ENCODE measurements around the gene FOXP1.
"Not testable (repeated sequence)": the region's sequence is repeated elsewhere in the genome, so short reads cannot be mapped to it uniquely, and the experiment has no call there.

Gene FOXP1

GRCh38 chr3:71541313-71541712 lies 42.2 kb downstream of the FOXP1 start:
- Histone ChIP-seq H3K9ac (ENCODE audit: low read length in 5 of 5) (no peak overlapping the region), H3K27me3 (ENCODE audit: control insufficient read depth in 5 of 5, insufficient read depth in 4 of 5, low read length in 5 of 5) (no peaks in the 10 kb centered on the region), H3K27ac (ENCODE audit: low read depth, low read length) (no peak overlapping the region), H3K4me1 (ENCODE audit: control insufficient read depth in 5 of 5, insufficient read depth in 5 of 5, low read length in 5 of 5) (peaks cover 0 to 18% (median 15%) of the 10 kb centered on the region in 5 donors), H3K9me3 (ENCODE audit: control insufficient read depth in 5 of 5, low read length in 5 of 5) (no peaks in the 10 kb centered on the region), H3K36me3 (ENCODE audit: control insufficient read depth in 5 of 5, insufficient read depth in 5 of 5, low read length in 5 of 5) (no peaks in the 10 kb centered on the region), H3K4me3 (ENCODE audit: low read depth in 1 of 5, low read length in 5 of 5) (no peak overlapping the region)

- no peaks in the 10 kb centered on the region for H3K27me3 ChIP-seq (ENCODE audit: control insufficient read depth in 5 of 5, insufficient read depth in 4 of 5, low read length in 5 of 5)
- H3K9me3 ChIP-seq (ENCODE audit: control insufficient read depth in 5 of 5, low read length in 5 of 5): no peaks in the 10 kb centered on the region
- H3K36me3 ChIP-seq (ENCODE audit: control insufficient read depth in 5 of 5, insufficient read depth in 5 of 5, low read length in 5 of 5): no peaks in the 10 kb centered on the region
- no peak overlapping the region for H3K9ac ChIP-seq (ENCODE audit: low read length in 5 of 5)
- H3K4me3 ChIP-seq (ENCODE audit: low read depth in 1 of 5, low read length in 5 of 5): no peak overlapping the region
- H3K27ac ChIP-seq (ENCODE audit: low read depth, low read length): no peak overlapping the region
- H3K4me1 ChIP-seq (ENCODE audit: control insufficient read depth in 5 of 5, insufficient read depth in 5 of 5, low read length in 5 of 5): peaks cover 0 to 11% (median 6%) of the 10 kb centered on the region in 5 donors
These were observed 46.3 kb downstream of the FOXP1 start for GRCh38 chr3:71537211-71537611.

- Histone ChIP-seq H3K9ac (ENCODE audit: low read length in 5 of 5) (no peak overlapping the region), H3K27me3 (ENCODE audit: control insufficient read depth in 5 of 5, insufficient read depth in 4 of 5, low read length in 5 of 5) (no peaks in the 10 kb centered on the region), H3K4me1 (ENCODE audit: control insufficient read depth in 5 of 5, insufficient read depth in 5 of 5, low read length in 5 of 5) (peaks cover 0 to 10% (median 3%) of the 10 kb centered on the region in 5 donors), H3K27ac (ENCODE audit: low read depth, low read length) (no peak overlapping the region), H3K4me3 (ENCODE audit: low read depth in 1 of 5, low read length in 5 of 5) (no peak overlapping the region), H3K9me3 (ENCODE audit: control insufficient read depth in 5 of 5, low read length in 5 of 5) (no peaks in the 10 kb centered on the region), H3K36me3 (ENCODE audit: control insufficient read depth in 5 of 5, insufficient read depth in 5 of 5, low read length in 5 of 5) (no peaks in the 10 kb centered on the region)
These were observed 47.1 kb downstream of the FOXP1 start for GRCh38 chr3:71536376-71536965.

GRCh38 chr3:71533588-71533987 lies 49.9 kb downstream of the FOXP1 start:
- H3K27ac ChIP-seq (ENCODE audit: low read depth, low read length): no peak overlapping the region
- no peaks in the 10 kb centered on the region for H3K9me3 ChIP-seq (ENCODE audit: control insufficient read depth in 5 of 5, low read length in 5 of 5)
- no peak overlapping the region for H3K4me3 ChIP-seq (ENCODE audit: low read depth in 1 of 5, low read length in 5 of 5)
- peaks cover 0 to 11% (median 3%) of the 10 kb centered on the region in 5 donors for H3K4me1 ChIP-seq (ENCODE audit: control insufficient read depth in 5 of 5, insufficient read depth in 5 of 5, low read length in 5 of 5)
- H3K9ac ChIP-seq (ENCODE audit: low read length in 5 of 5): no peak overlapping the region
- H3K27me3 ChIP-seq (ENCODE audit: control insufficient read depth in 5 of 5, insufficient read depth in 4 of 5, low read length in 5 of 5): no peaks in the 10 kb centered on the region
- H3K36me3 ChIP-seq (ENCODE audit: control insufficient read depth in 5 of 5, insufficient read depth in 5 of 5, low read length in 5 of 5): no peaks in the 10 kb centered on the region

- Histone ChIP-seq H3K27me3 (ENCODE audit: control insufficient read depth in 5 of 5, insufficient read depth in 4 of 5, low read length in 5 of 5) (no peaks in the 10 kb centered on the region), H3K4me3 (ENCODE audit: low read depth in 1 of 5, low read length in 5 of 5) (no peak overlapping the region), H3K27ac (ENCODE audit: low read depth, low read length) (no peak overlapping the region), H3K36me3 (ENCODE audit: control insufficient read depth in 5 of 5, insufficient read depth in 5 of 5, low read length in 5 of 5) (no peaks in the 10 kb centered on the region), H3K9ac (ENCODE audit: low read length in 5 of 5) (no peak overlapping the region), H3K4me1 (ENCODE audit: control insufficient read depth in 5 of 5, insufficient read depth in 5 of 5, low read length in 5 of 5) (peaks cover 0 to 11% (median 3%) of the 10 kb centered on the region in 5 donors), H3K9me3 (ENCODE audit: control insufficient read depth in 5 of 5, low read length in 5 of 5) (no peaks in the 10 kb centered on the region)
These were observed 50.7 kb downstream of the FOXP1 start for GRCh38 chr3:71532639-71533395.

GRCh38 chr3:71530903-71531530 lies 52.5 kb downstream of the FOXP1 start:
- Histone ChIP-seq H3K4me1 (ENCODE audit: control insufficient read depth in 5 of 5, insufficient read depth in 5 of 5, low read length in 5 of 5) (peaks cover 0 to 11% (median 3%) of the 10 kb centered on the region in 5 donors), H3K36me3 (ENCODE audit: control insufficient read depth in 5 of 5, insufficient read depth in 5 of 5, low read length in 5 of 5) (no peaks in the 10 kb centered on the region), H3K9ac (ENCODE audit: low read length in 5 of 5) (no peak overlapping the region), H3K4me3 (ENCODE audit: low read depth in 1 of 5, low read length in 5 of 5) (no peak overlapping the region), H3K9me3 (ENCODE audit: control insufficient read depth in 5 of 5, low read length in 5 of 5) (no peaks in the 10 kb centered on the region), H3K27me3 (ENCODE audit: control insufficient read depth in 5 of 5, insufficient read depth in 4 of 5, low read length in 5 of 5) (no peaks in the 10 kb centered on the region), H3K27ac (ENCODE audit: low read depth, low read length) (no peak overlapping the region)

- Histone ChIP-seq H3K4me1 (ENCODE audit: control insufficient read depth in 5 of 5, insufficient read depth in 5 of 5, low read length in 5 of 5) (peaks cover 0 to 11% (median 3%) of the 10 kb centered on the region in 5 donors), H3K4me3 (ENCODE audit: low read depth in 1 of 5, low read length in 5 of 5) (no peak overlapping the region), H3K9me3 (ENCODE audit: control insufficient read depth in 5 of 5, low read length in 5 of 5) (no peaks in the 10 kb centered on the region), H3K27ac (ENCODE audit: low read depth, low read length) (no peak overlapping the region), H3K36me3 (ENCODE audit: control insufficient read depth in 5 of 5, insufficient read depth in 5 of 5, low read length in 5 of 5) (no peaks in the 10 kb centered on the region), H3K27me3 (ENCODE audit: control insufficient read depth in 5 of 5, insufficient read depth in 4 of 5, low read length in 5 of 5) (no peaks in the 10 kb centered on the region), H3K9ac (ENCODE audit: low read length in 5 of 5) (no peak overlapping the region)
These were observed 54.7 kb downstream of the FOXP1 start for GRCh38 chr3:71528816-71529215.

- not testable (repeated sequence) for H3K27ac ChIP-seq (ENCODE audit: low read depth, low read length); H3K9ac ChIP-seq (ENCODE audit: low read length in 5 of 5); H3K36me3 ChIP-seq (ENCODE audit: control insufficient read depth in 5 of 5, insufficient read depth in 5 of 5, low read length in 5 of 5); H3K27me3 ChIP-seq (ENCODE audit: control insufficient read depth in 5 of 5, insufficient read depth in 4 of 5, low read length in 5 of 5); H3K4me1 ChIP-seq (ENCODE audit: control insufficient read depth in 5 of 5, insufficient read depth in 5 of 5, low read length in 5 of 5); H3K4me3 ChIP-seq (ENCODE audit: low read depth in 1 of 5, low read length in 5 of 5); H3K9me3 ChIP-seq (ENCODE audit: control insufficient read depth in 5 of 5, low read length in 5 of 5)
These were observed 57.1 kb downstream of the FOXP1 start for GRCh38 chr3:71526448-71526847.

GRCh38 chr3:71525391-71525790 lies 58.1 kb downstream of the FOXP1 start:
- Histone ChIP-seq H3K4me3 (ENCODE audit: low read depth in 1 of 5, low read length in 5 of 5) (no peak overlapping the region), H3K27ac (ENCODE audit: low read depth, low read length) (no peak overlapping the region), H3K27me3 (ENCODE audit: control insufficient read depth in 5 of 5, insufficient read depth in 4 of 5, low read length in 5 of 5) (no peaks in the 10 kb centered on the region)

GRCh38 chr3:71524672-71525071 lies 58.9 kb downstream of the FOXP1 start:
- peaks cover 0 to 6% (median 4%) of the 10 kb centered on the region in 5 donors for H3K4me1 ChIP-seq (ENCODE audit: control insufficient read depth in 5 of 5, insufficient read depth in 5 of 5, low read length in 5 of 5)
- H3K4me3 ChIP-seq (ENCODE audit: low read depth in 1 of 5, low read length in 5 of 5): no peak overlapping the region
- no peak overlapping the region for H3K27ac ChIP-seq (ENCODE audit: low read depth, low read length)
- H3K27me3 ChIP-seq (ENCODE audit: control insufficient read depth in 5 of 5, insufficient read depth in 4 of 5, low read length in 5 of 5): no peaks in the 10 kb centered on the region
- no peaks in the 10 kb centered on the region for H3K9me3 ChIP-seq (ENCODE audit: control insufficient read depth in 5 of 5, low read length in 5 of 5)
- H3K36me3 ChIP-seq (ENCODE audit: control insufficient read depth in 5 of 5, insufficient read depth in 5 of 5, low read length in 5 of 5): no peaks in the 10 kb centered on the region
- H3K9ac ChIP-seq (ENCODE audit: low read length in 5 of 5): no peak overlapping the region

More at GRCh38 chr3:71525391-71525790, 58.1 kb downstream of the FOXP1 start:
- Histone ChIP-seq H3K9ac (ENCODE audit: low read length in 5 of 5) (no peak overlapping the region), H3K4me1 (ENCODE audit: control insufficient read depth in 5 of 5, insufficient read depth in 5 of 5, low read length in 5 of 5) (peaks cover 0 to 6% (median 3%) of the 10 kb centered on the region in 5 donors), H3K9me3 (ENCODE audit: control insufficient read depth in 5 of 5, low read length in 5 of 5) (no peaks in the 10 kb centered on the region), H3K36me3 (ENCODE audit: control insufficient read depth in 5 of 5, insufficient read depth in 5 of 5, low read length in 5 of 5) (no peaks in the 10 kb centered on the region)

Measured in subcutaneous abdominal adipose tissue (tissue), 5 donors.